Measurements from ENCODE around the gene NPAT.

NPAT gene

GRCh38 chr11:108223348-108224149, 1.1 kb upstream of the NPAT start:
- Histone ChIP-seq H3K27ac (peak overlapping the region; percentile 83 to 94 (median 93)), H3K4me3 (peak overlapping the region; percentile 72 to 89 (median 81)), H3K27me3 (no peaks in the 10 kb centered on the region), H3K36me3 (peaks cover 5 to 34% (median 13%) of the 10 kb centered on the region in 11 experiments; a peak in 19 of 22 replicates), H3K9me3 (replicated peaks in 1 of 11) (no peaks in the 10 kb centered on the region), H3K4me2 (peak overlapping the region; percentile 84 to 99 (median 92)), H3K9ac (peak overlapping the region; percentile 86 to 95 (median 92)), H4K20me1 (peaks cover 0 to 23% (median 15%) of the 10 kb centered on the region in 11 experiments; a peak in 9 of 22 replicates), H3K4me1 (peaks cover 48 to 66% (median 59%) of the 10 kb centered on the region in 10 experiments)
- TF ChIP-seq Cebpa-rat (IDR thresholded peaks at IDR 0.05): no peak

DNA sequence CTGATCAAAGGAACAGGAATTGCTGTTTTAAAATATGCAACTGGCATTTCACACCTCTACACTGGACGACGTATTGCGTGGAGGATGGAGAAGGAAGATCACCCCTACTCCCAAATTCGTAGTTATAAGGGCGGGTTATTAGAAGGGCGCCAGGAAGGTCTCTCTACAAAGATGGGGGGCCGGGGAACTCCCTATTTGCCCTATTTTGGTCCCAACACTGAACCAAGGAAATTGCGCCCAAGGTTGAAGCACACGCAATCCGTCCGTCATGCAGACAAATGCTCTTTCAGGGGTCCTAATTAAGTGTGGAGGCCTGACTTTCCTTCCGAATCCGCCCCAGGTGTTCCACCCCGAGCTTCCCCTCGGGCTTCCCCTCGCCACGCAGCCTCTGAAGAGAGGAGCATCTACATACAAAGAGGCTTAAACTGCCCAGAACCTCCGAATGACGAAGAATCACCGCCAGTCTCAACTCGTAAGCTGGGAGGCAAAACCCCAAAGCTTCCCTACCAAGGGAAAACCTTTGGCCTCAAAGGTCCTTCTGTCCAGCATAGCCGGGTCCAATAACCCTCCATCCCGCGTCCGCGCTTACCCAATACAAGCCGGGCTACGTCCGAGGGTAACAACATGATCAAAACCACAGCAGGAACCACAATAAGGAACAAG, 396 bp downstream of the NPAT start:
- H3K4me3 ChIP-seq: peak overlapping the region; percentile 77 to 91 (median 87)
- H3K27ac ChIP-seq: peak overlapping the region; percentile 71 to 95 (median 93)
- TF ChIP-seq Cebpa-rat (IDR thresholded peaks at IDR 0.05): no peak
- H3K9ac ChIP-seq: peak overlapping the region; percentile 89 to 95 (median 94)
- H4K20me1 ChIP-seq: peaks cover 0 to 34% (median 24%) of the 10 kb centered on the region in 11 experiments; a peak in 9 of 22 replicates
- H3K36me3 ChIP-seq: peaks cover 1 to 39% (median 12%) of the 10 kb centered on the region in 11 experiments; a peak in 16 of 22 replicates
- no peaks in the 10 kb centered on the region for H3K27me3 ChIP-seq
- no peaks in the 10 kb centered on the region for H3K9me3 ChIP-seq (replicated peaks in 1 of 11)
- H3K4me1 ChIP-seq: peaks cover 49 to 61% (median 55%) of the 10 kb centered on the region in 10 experiments
- H3K4me2 ChIP-seq: peak overlapping the region; percentile 82 to 95 (median 90)

DNA sequence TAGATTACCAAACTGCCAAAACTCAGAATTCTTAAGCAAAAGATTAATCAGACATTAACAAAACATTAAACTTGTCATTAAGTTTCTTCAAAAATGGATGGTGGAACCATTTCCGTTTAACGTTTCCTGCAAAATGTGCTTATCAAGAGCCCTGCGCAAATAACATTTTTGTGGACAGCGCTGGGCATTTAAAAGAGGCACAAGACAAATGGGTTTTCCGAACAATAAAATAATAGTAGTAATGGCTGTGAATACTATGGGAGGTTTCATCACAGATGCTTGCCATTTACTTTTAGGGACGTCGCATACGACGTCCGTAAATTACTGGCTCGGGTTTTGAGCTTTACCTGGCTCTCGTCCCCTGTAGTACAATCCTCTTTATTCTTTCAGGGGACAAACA, 1.1 kb downstream of the NPAT start:
- no peaks in the 10 kb centered on the region for H3K9me3 ChIP-seq (replicated peaks in 1 of 11)
- peak overlapping the region; percentile 71 to 95 (median 93) for H3K27ac ChIP-seq
- peaks cover 43 to 56% (median 51%) of the 10 kb centered on the region in 10 experiments for H3K4me1 ChIP-seq
- peak overlapping the region; percentile 77 to 91 (median 87) for H3K4me3 ChIP-seq
- H3K27me3 ChIP-seq: no peaks in the 10 kb centered on the region
- H3K9ac ChIP-seq: peak overlapping the region; percentile 89 to 95 (median 94)
- peaks cover 0 to 37% (median 27%) of the 10 kb centered on the region in 11 experiments; a peak in 9 of 22 replicates for H4K20me1 ChIP-seq
- H3K36me3 ChIP-seq: peaks cover under 1 to 39% (median 14%) of the 10 kb centered on the region in 11 experiments; a peak in 16 of 22 replicates
- no peak for TF ChIP-seq Cebpa-rat (IDR thresholded peaks at IDR 0.05)
- peak overlapping the region; percentile 82 to 95 (median 90) for H3K4me2 ChIP-seq

DNA sequence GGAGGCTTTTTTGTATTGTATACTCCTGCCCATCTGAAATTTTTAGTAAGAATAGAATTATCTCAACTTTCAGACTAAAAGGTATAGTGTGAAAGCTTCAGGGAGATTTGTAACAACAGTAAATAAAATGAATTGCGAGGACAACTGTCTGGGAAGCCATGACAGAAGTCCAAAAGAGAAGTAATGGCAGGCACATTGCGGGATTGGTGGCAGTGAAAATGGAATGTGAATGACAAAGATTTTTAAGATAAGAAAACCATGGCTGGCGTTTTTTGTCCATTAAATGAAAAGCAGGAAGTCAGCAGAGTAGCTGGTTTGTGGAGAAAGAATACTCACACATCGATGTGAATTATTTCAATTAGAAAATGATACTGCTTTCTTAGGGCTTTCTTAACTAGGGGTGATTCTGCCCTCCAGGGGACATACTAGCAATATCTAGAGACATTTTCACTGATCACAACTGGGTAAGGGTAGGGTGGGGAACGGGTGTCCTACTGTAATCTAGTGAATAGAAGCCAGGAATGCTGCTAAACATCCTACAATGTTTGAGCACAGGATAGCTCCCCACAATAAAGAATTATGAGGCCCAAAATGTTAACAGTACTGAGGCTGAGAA, 1.6 kb downstream of the NPAT start:
- Histone ChIP-seq H3K4me2 (peak overlapping the region; percentile 82 to 95 (median 90)), H3K27me3 (no peaks in the 10 kb centered on the region), H3K27ac (peak overlapping the region; percentile 71 to 95 (median 93); a peak in 21 of 22 replicates), H3K9me3 (replicated peaks in 1 of 11) (no peaks in the 10 kb centered on the region), H3K9ac (peak overlapping the region; percentile 89 to 95 (median 94)), H3K4me3 (peak overlapping the region; percentile 77 to 91 (median 87)), H3K36me3 (peaks cover 6 to 42% (median 17%) of the 10 kb centered on the region in 11 experiments; a peak in 17 of 22 replicates), H4K20me1 (peaks cover 0 to 38% (median 27%) of the 10 kb centered on the region in 11 experiments; a peak in 9 of 22 replicates), H3K4me1 (peaks cover 38 to 50% (median 46%) of the 10 kb centered on the region in 10 experiments)
- TF ChIP-seq Cebpa-rat (IDR thresholded peaks at IDR 0.05): no peak

DNA sequence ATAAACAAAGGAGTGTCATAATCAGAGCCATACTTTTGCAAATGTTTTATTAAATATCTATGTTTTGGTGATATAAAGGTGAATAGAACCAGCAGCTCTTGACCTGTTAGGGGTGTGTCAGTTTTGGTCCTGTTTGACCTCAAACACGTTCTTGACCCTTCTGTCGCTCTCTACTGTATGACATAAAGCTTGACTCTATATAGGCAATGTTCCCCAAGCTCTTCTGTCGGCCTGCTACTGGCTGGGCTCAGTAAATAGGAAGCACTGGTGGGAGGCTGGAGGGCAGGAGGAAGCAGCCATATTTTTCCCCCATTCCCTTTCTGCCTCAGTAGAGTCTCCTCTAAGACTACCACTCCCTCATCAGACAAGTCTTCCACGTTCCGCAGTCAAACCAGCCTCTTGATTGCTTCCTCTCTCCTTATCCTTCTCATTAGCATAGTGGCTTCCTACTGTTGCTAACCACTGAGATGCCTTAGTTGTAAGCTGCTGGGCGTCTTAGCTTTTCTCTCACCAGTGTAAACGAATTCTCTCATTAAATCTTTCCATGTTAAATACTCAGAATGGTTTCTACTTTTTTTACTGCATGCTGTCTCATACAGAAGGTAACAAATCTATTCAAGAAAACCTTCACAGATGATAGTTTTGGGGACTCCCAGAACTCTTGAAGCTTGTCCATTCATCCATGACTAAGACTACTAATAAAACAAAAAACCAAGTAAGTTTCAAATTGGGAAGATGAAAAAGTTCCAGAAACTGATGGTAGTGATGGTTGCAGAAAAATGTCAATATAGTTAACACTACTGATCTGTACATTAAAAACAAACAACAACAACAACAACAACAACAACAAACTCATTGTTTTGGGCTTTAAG, 3.3 kb downstream of the NPAT start:
- Histone ChIP-seq H3K9ac (no peak overlapping the region), H3K36me3 (peaks cover 19 to 57% (median 31%) of the 10 kb centered on the region in 11 experiments; a peak in 21 of 22 replicates), H4K20me1 (peaks cover 0 to 50% (median 29%) of the 10 kb centered on the region in 11 experiments; a peak in 9 of 22 replicates), H3K27ac (no peak overlapping the region; a peak in 1 of 22 replicates), H3K4me1 (peaks cover 25 to 38% (median 32%) of the 10 kb centered on the region in 10 experiments), H3K9me3 (replicated peaks in 1 of 11) (no peaks in the 10 kb centered on the region; a peak in 1 of 22 replicates), H3K4me3 (no peak overlapping the region), H3K27me3 (no peaks in the 10 kb centered on the region), H3K4me2 (peak overlapping the region; percentile 50 to 95 (median 89); a peak in 21 of 22 replicates)
- no peak for TF ChIP-seq Cebpa-rat (IDR thresholded peaks at IDR 0.05)

DNA sequence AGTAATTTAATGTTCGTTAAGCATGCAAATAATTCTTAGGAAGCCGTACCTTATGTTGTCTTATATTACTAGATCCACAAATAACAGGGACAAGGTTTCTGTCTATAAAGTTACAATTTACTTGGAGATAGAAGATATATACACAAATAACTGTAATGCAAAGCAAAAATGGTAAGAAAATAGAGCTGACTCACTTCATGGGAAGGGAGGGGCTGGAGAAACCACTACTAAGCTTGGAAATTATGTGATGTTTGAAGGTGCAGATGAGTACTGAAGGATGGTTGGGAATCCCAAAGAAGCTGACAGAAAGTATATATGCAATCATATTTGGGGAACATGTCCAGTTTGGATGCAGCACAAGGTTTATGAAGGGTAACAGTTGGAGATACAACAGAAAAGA, 4.0 kb downstream of the NPAT start:
- peak overlapping the region in 9 of 11 experiments; percentile 39 to 94 (median 84); a peak in 10 of 22 replicates for H3K4me2 ChIP-seq
- H3K27me3 ChIP-seq: no peaks in the 10 kb centered on the region
- H3K36me3 ChIP-seq: peaks cover 26 to 64% (median 38%) of the 10 kb centered on the region in 11 experiments
- peaks cover 22 to 38% (median 26%) of the 10 kb centered on the region in 10 experiments for H3K4me1 ChIP-seq
- peaks cover 0 to 54% (median 33%) of the 10 kb centered on the region in 11 experiments; a peak in 12 of 22 replicates for H4K20me1 ChIP-seq
- H3K27ac ChIP-seq: no peak overlapping the region
- no peak overlapping the region for H3K4me3 ChIP-seq
- no peak for TF ChIP-seq Cebpa-rat (IDR thresholded peaks at IDR 0.05)
- peaks cover 0 to 6% (median 0%) of the 10 kb centered on the region in 11 experiments; a peak in 6 of 22 replicates for H3K9me3 ChIP-seq (replicated peaks in 1 of 11)
- no peak overlapping the region for H3K9ac ChIP-seq

DNA sequence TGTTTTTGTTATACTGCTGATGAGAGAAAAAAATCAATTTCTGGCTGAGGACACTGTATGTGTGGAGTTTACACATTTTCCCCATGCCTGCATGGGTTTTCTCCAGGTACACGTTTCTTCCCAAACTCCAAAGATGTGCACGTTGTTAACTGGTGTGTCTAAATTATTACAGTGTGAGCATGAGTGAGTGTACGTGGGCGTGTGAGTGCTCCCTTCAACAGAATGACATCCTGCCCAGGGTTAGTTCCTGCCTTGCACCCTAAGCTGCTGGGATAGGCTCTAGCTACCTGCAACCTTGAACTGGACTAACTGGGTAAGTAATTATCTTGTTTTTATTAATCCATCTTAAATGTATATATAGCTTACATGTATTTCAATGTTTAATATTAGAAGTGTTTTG, 5.5 kb downstream of the NPAT start:
- Histone ChIP-seq H3K9ac (no peak overlapping the region), H3K36me3 (peaks cover 39 to 79% (median 53%) of the 10 kb centered on the region in 11 experiments), H3K4me3 (no peak overlapping the region), H3K4me2 (peak overlapping the region in 2 of 11 experiments; percentile 22 to 23; a peak in 1 of 22 replicates), H3K4me1 (peaks cover 22 to 38% (median 26%) of the 10 kb centered on the region in 10 experiments), H4K20me1 (peaks cover 0 to 54% (median 33%) of the 10 kb centered on the region in 11 experiments; a peak in 12 of 22 replicates), H3K27me3 (no peaks in the 10 kb centered on the region), H3K9me3 (replicated peaks in 1 of 11) (peaks cover 9 to 21% (median 14%) of the 10 kb centered on the region in 11 experiments; a peak in 21 of 22 replicates), H3K27ac (no peak overlapping the region)
- no peak for TF ChIP-seq Cebpa-rat (IDR thresholded peaks at IDR 0.05)

Measured in BLaER1 treated with 17β-estradiol and CSF1 and Interleukin-3, amounts not matched to agents 10 nM and 100 nM (cell line).